HepG2 (cell line): ENCODE results near the gene FKTN. TPM values are rescaled to one million over a fixed set of nuclear protein-coding genes. Genes with fewer than 3 reads are reported as not detected.
A peak's percentile ranks its signal among the peaks of the same experiment; 100 is the strongest.

Experiments
- CSRNP1 ChIP-seq: sonication (generic); formaldehyde crosslinking; IDR thresholded peaks from 2 replicates; pipeline ENCODE4 v1.8.1; 2023; ENCODE audit warnings: mild to moderate bottlenecking, missing genetic modification reagents
- HNF1A ChIP-seq, 2 experiments: sonication (generic) in 1 of 2; formaldehyde crosslinking in 1 of 2; IDR thresholded peaks; 2 replicates each; pipeline versions ENCODE4 v1.4.0 to v1.6.1; 2016 to 2020; ENCODE audit warnings: borderline replicate concordance in 1 of 2, low read depth in 1 of 2, mild to moderate bottlenecking in 1 of 2, missing genetic modification reagents in 1 of 2
- MEF2D ChIP-seq: sonication (generic); formaldehyde crosslinking; IDR thresholded peaks from 2 replicates; pipeline ENCODE4 v1.5.1; 2020; ENCODE audit warnings: mild to moderate bottlenecking, missing genetic modification reagents
- NFATC3 ChIP-seq: sonication (generic); formaldehyde crosslinking; IDR thresholded peaks from 2 replicates; pipeline ENCODE4 v1.5.1; 2020; ENCODE audit warnings: mild to moderate bottlenecking, missing genetic modification reagents
- PHF21A ChIP-seq: sonication (generic); formaldehyde crosslinking; IDR thresholded peaks from 2 replicates; pipeline ENCODE4 v1.5.0; 2020; ENCODE audit warnings: mild to moderate bottlenecking, missing genetic modification reagents
- PRDM4 ChIP-seq: sonication (generic); formaldehyde crosslinking; IDR thresholded peaks from 2 replicates; pipeline ENCODE4 v1.9.0; 2021; ENCODE audit warnings: missing genetic modification reagents, borderline replicate concordance
- STAG1 ChIP-seq: sonication (generic); formaldehyde crosslinking; IDR thresholded peaks from 2 replicates; pipeline ENCODE4 v1.4.0; 2020; ENCODE audit warnings: missing genetic modification reagents
- ZBTB3 ChIP-seq: sonication (generic); formaldehyde crosslinking; IDR thresholded peaks from 2 replicates; pipeline ENCODE4 v1.4.0; 2020; ENCODE audit warnings: low read depth, mild to moderate bottlenecking, moderate library complexity, missing genetic modification reagents, borderline replicate concordance
- ZNF331 ChIP-seq: sonication (generic); formaldehyde crosslinking; IDR thresholded peaks from 2 replicates; pipeline ENCODE4 v1.4.0; 2020; ENCODE audit warnings: missing genetic modification reagents
- polyA plus RNA-seq, 8 experiments: library from polyadenylated mRNA; depleted of rRNA in 3 of 8; stranded (reverse) in 7 of 8; unstranded in 1 of 8; fragments of >200 nt; fragmentation: Illumina TruSeq in 4 of 8; extraction: Trizol in 4 of 8; gene quantifications; 2 replicates each; pipeline versions ENCODE4 v1.2.1 to v1.2.3, GENCODE V29; 2011 to 2016; ENCODE audit warnings: low read depth in 4 of 8, missing spikeins in 1 of 8, mixed read lengths in 1 of 8; ENCODE audit not compliant: insufficient read depth in 1 of 8
- total RNA-seq, 5 experiments: library from RNA; depleted of rRNA; stranded (reverse); fragments of >200 nt; fragmentation: Illumina TruSeq; extraction: Trizol; gene quantifications; 2 replicates each; pipeline ENCODE4 v1.2.3, GENCODE V29; 2016; ENCODE audit warnings: low read depth in 1 of 5
- TF ChIP-seq, protein P1 (sequence below): sonication (generic); formaldehyde crosslinking; IDR thresholded peaks from 2 replicates; pipeline ENCODE4 v1.4.0; 2020; ENCODE audit warnings: missing genetic modification reagents
- TF ChIP-seq, protein P2 (sequence below): IDR thresholded peaks from 2 replicates; pipeline ENCODE4 v1.6.1; 2016; ENCODE audit warnings: missing compliant biosample characterization, missing genetic modification reagents, borderline replicate concordance
- TF ChIP-seq, protein P3 (sequence below): sonication (generic); formaldehyde crosslinking; IDR thresholded peaks from 2 replicates; pipeline ENCODE4 v1.4.0; 2020; ENCODE audit warnings: missing genetic modification reagents, borderline replicate concordance

The FKTN gene
- total and polyA plus RNA-seq, 2 of the 13 experiments (the other 11 are each of a cell fraction or from before 2014, with no cell fraction given), result 7.9 to 13.5 TPM

- peak; percentile 65; the same call in 1 of the 2 replicates for TF ChIP-seq CSRNP1 (CRISPR knock-in tag)
- TF ChIP-seq ZBTB3 (CRISPR knock-in tag), result no peak
- TF ChIP-seq, protein P1, sequence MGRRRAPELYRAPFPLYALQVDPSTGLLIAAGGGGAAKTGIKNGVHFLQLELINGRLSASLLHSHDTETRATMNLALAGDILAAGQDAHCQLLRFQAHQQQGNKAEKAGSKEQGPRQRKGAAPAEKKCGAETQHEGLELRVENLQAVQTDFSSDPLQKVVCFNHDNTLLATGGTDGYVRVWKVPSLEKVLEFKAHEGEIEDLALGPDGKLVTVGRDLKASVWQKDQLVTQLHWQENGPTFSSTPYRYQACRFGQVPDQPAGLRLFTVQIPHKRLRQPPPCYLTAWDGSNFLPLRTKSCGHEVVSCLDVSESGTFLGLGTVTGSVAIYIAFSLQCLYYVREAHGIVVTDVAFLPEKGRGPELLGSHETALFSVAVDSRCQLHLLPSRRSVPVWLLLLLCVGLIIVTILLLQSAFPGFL, result no peak
- TF ChIP-seq ZNF331 (CRISPR knock-in tag), result 0 out of 2 replicates have a peak, but pooled peaks have one; percentile 31
- peak; percentile 72 for TF ChIP-seq STAG1 (CRISPR knock-in tag)
- no peak for TF ChIP-seq PRDM4
- TF ChIP-seq HNF1A (IDR thresholded peaks at IDR 0.05; ENCODE audit: low read depth), result no peak
- 0 out of 2 replicates have a peak, but pooled peaks have one; percentile 31 for TF ChIP-seq HNF1A (CRISPR knock-in tag; IDR thresholded peaks at IDR 0.05; ENCODE audit: borderline replicate concordance)
- TF ChIP-seq PHF21A, result no peak
- TF ChIP-seq NFATC3, result no peak
- TF ChIP-seq, protein P2, sequence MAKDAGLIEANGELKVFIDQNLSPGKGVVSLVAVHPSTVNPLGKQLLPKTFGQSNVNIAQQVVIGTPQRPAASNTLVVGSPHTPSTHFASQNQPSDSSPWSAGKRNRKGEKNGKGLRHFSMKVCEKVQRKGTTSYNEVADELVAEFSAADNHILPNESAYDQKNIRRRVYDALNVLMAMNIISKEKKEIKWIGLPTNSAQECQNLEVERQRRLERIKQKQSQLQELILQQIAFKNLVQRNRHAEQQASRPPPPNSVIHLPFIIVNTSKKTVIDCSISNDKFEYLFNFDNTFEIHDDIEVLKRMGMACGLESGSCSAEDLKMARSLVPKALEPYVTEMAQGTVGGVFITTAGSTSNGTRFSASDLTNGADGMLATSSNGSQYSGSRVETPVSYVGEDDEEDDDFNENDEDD (CRISPR knock-in tag), result peak; percentile 79; the same call in 1 of the 2 replicates
- no peak for TF ChIP-seq MEF2D (CRISPR knock-in tag)
- TF ChIP-seq, protein P3, sequence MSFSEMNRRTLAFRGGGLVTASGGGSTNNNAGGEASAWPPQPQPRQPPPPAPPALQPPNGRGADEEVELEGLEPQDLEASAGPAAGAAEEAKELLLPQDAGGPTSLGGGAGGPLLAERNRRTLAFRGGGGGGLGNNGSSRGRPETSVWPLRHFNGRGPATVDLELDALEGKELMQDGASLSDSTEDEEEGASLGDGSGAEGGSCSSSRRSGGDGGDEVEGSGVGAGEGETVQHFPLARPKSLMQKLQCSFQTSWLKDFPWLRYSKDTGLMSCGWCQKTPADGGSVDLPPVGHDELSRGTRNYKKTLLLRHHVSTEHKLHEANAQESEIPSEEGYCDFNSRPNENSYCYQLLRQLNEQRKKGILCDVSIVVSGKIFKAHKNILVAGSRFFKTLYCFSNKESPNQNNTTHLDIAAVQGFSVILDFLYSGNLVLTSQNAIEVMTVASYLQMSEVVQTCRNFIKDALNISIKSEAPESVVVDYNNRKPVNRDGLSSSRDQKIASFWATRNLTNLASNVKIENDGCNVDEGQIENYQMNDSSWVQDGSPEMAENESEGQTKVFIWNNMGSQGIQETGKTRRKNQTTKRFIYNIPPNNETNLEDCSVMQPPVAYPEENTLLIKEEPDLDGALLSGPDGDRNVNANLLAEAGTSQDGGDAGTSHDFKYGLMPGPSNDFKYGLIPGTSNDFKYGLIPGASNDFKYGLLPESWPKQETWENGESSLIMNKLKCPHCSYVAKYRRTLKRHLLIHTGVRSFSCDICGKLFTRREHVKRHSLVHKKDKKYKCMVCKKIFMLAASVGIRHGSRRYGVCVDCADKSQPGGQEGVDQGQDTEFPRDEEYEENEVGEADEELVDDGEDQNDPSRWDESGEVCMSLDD, result peak; percentile 18; the same call in 1 of the 2 replicates
Observed at GRCh38 chr9:105656131-105656921, 98.4 kb downstream of the FKTN start (continued).
